Trophoblast cell (in vitro differentiated cells and primary cell): ENCODE data around the gene PLET1.
A peak's percentile ranks its signal among the peaks of the same experiment; 100 is the strongest.

Experiments used
- DNase-seq, 2 donors: peaks; one replicate each; pipeline ENCODE4 v3.0.0-alpha.2; 2016
- H2AFZ ChIP-seq: 2 replicates; pipeline ENCODE4 v1.6.1; 2013; ENCODE audit warnings: low read length, moderate library complexity, mild to moderate bottlenecking; ENCODE audit not compliant: insufficient read depth, poor library complexity
- H2AK5ac ChIP-seq: 2 replicates; pipeline ENCODE4 v1.6.1; 2013; ENCODE audit warnings: mild to moderate bottlenecking, low read length
- H2BK120ac ChIP-seq: 2 replicates; pipeline ENCODE4 v1.6.1; 2013; ENCODE audit warnings: low read length, mild to moderate bottlenecking, moderate library complexity; ENCODE audit not compliant: insufficient read depth, poor library complexity
- H2BK12ac ChIP-seq: 2 replicates; pipeline ENCODE4 v1.6.1; 2013; ENCODE audit warnings: mild to moderate bottlenecking, low read length, moderate library complexity
- H2BK5ac ChIP-seq: 2 replicates; pipeline ENCODE4 v1.6.1; 2013; ENCODE audit warnings: low read length, low read depth, moderate library complexity, mild to moderate bottlenecking; ENCODE audit not compliant: poor library complexity
- H3K14ac ChIP-seq: 2 replicates; pipeline ENCODE4 v1.6.1; 2013; ENCODE audit warnings: mild to moderate bottlenecking, low read length
- H3K18ac ChIP-seq: 2 replicates; pipeline ENCODE4 v1.6.1; 2013; ENCODE audit warnings: mild to moderate bottlenecking, low read length
- H3K23ac ChIP-seq: 2 replicates; pipeline ENCODE4 v1.6.1; 2013; ENCODE audit warnings: low read length
- H3K27ac ChIP-seq: 2 replicates; pipeline ENCODE4 v1.5.1; 2013; ENCODE audit warnings: low read depth, mild to moderate bottlenecking, inconsistent platforms, low read length, moderate library complexity
- H3K27me3 ChIP-seq: 2 replicates; pipeline ENCODE4 v1.6.1; 2013; ENCODE audit warnings: inconsistent platforms, mild to moderate bottlenecking, low read length, moderate library complexity; ENCODE audit not compliant: insufficient read depth
- H3K36me3 ChIP-seq, 2 experiments: 1 replicate in 1 of 2; 2 replicates in 1 of 2; pipeline ENCODE4 v1.6.1; 2013; ENCODE audit warnings: low read length in 2 of 2, mild to moderate bottlenecking in 2 of 2, moderate library complexity in 1 of 2; ENCODE audit not compliant: insufficient read depth in 2 of 2, control insufficient read depth in 1 of 2
- H3K4ac ChIP-seq: 2 replicates; pipeline ENCODE4 v1.6.1; 2013; ENCODE audit warnings: low read depth, mild to moderate bottlenecking, low read length, moderate library complexity
- H3K4me1 ChIP-seq, 2 experiments: 1 replicate in 1 of 2; 2 replicates in 1 of 2; pipeline ENCODE4 v1.6.1; 2013; ENCODE audit warnings: low read length in 2 of 2, mild to moderate bottlenecking in 2 of 2, moderate library complexity in 1 of 2; ENCODE audit not compliant: insufficient read depth in 2 of 2, control insufficient read depth in 1 of 2
- H3K4me2 ChIP-seq: 2 replicates; pipeline ENCODE4 v1.6.1; 2013; ENCODE audit warnings: inconsistent platforms, mild to moderate bottlenecking, low read length, moderate library complexity
- H3K4me3 ChIP-seq: 2 replicates; pipeline ENCODE4 v1.5.1; 2013; ENCODE audit warnings: mild to moderate bottlenecking, low read depth, low read length, inconsistent platforms
- H3K79me1 ChIP-seq: one replicate; pipeline ENCODE4 v1.6.1; 2013; ENCODE audit warnings: low read length
- H3K79me2 ChIP-seq: 2 replicates; pipeline ENCODE4 v1.6.1; 2013; ENCODE audit warnings: low read length, mild to moderate bottlenecking; ENCODE audit not compliant: control insufficient read depth, insufficient read depth, poor library complexity
- H3K9ac ChIP-seq: 2 replicates; pipeline ENCODE4 v1.6.1; 2013; ENCODE audit warnings: mild to moderate bottlenecking, low read length
- H3K9me3 ChIP-seq: 2 replicates; pipeline ENCODE4 v1.6.1; 2013; ENCODE audit warnings: low read depth, mild to moderate bottlenecking, control low read depth, inconsistent platforms, low read length; ENCODE audit not compliant: insufficient read depth
- H4K12ac ChIP-seq: 2 replicates; pipeline ENCODE4 v1.6.1; 2013; ENCODE audit warnings: low read depth, mild to moderate bottlenecking, low read length, moderate library complexity
- H4K8ac ChIP-seq: 2 replicates; pipeline ENCODE4 v1.6.1; 2013; ENCODE audit warnings: low read depth, mild to moderate bottlenecking, low read length, moderate library complexity
- H4K91ac ChIP-seq: one replicate; pipeline ENCODE4 v1.6.1; 2013; ENCODE audit warnings: low read depth, mild to moderate bottlenecking, low read length, moderate library complexity
- WGBS: extraction: QIAGEN DNeasy Blood & Tissue Kit; methylation state at CpG from one replicate; pipeline ENCODE4 v1.1.7; 2013; ENCODE audit warnings: missing lambda C conversion rate; ENCODE audit not compliant: insufficient read length, insufficient coverage; ENCODE audit errors: extremely low coverage; 5-methylcytosine and 5-hydroxymethylcytosine counted together

Gene PLET1

DNA sequence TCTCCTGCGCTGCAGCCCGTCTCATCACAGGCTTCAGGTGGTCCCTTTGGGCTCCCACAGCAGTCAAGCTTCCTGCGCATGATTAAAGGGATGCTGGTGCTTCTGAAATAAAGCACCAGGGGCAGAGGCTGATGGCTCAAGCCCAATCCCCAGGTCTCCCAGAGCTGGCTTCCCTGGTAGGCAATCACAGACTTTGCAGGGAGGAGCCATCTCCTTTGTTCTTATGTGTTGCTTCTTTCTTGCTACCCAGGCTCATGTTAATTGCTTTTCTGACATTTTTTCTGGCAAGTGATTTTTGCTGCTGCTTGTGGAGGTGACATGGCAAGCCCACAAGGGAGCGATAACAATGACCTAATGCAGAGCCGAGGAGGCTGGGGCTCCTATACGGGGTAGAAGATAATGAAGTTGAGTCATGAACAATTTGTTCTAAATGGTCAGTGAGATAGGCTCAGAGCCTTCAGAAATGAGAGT lies 25.2 kb upstream of the PLET1 start:
- WGBS = no CpG with 5 or more reads among the region's 6 CpGs
- DNase-seq = no peak
- no peak overlapping the region for H3K4ac ChIP-seq
- no peak overlapping the region for H2BK5ac ChIP-seq
- H4K8ac ChIP-seq = peak overlapping the region; percentile 13
- H3K9me3 ChIP-seq = peaks cover 3% of the 10 kb centered on the region
- H2AFZ ChIP-seq = no peak overlapping the region
- H3K27me3 ChIP-seq = no peaks in the 10 kb centered on the region
- peak overlapping the region; percentile 25 for H3K9ac ChIP-seq
- no peaks in the 10 kb centered on the region for H3K79me2 ChIP-seq
- H3K27ac ChIP-seq = no peak overlapping the region
- no peak overlapping the region for H2BK120ac ChIP-seq
- H3K36me3 ChIP-seq = no peaks in the 10 kb centered on the region
- no peak overlapping the region for H3K18ac ChIP-seq
- no peak overlapping the region for H3K23ac ChIP-seq
- H2BK12ac ChIP-seq = no peak overlapping the region
- H3K4me2 ChIP-seq = no peak overlapping the region
- no peak overlapping the region for H4K91ac ChIP-seq
- H4K12ac ChIP-seq = no peak overlapping the region
- H3K79me1 ChIP-seq = peaks cover 2% of the 10 kb centered on the region
- H2AK5ac ChIP-seq = no peak overlapping the region
- no peak overlapping the region for H3K4me3 ChIP-seq
- no peak overlapping the region for H3K14ac ChIP-seq
- peaks cover 7% of the 10 kb centered on the region in 2 experiments for H3K4me1 ChIP-seq

DNA sequence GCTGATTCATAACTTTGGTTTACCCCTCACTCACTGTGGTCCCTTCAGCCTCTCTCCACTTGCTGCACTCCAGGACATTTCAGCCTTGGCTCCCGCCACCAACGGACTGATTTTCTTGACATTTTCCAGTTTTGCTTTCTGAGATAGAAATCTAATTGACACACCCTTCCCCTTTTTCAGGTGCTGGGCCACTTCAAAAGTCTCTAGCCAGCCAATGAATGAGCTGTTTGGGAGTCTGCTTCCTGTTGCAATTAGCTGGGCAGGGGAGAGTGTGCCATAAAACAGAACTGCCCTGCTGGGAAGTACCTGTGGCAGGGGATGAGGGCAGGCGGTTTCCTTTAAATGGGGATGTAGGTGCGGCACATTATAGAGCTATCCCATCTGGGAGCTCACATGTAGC lies 21.1 kb upstream of the PLET1 start:
- H2BK5ac ChIP-seq = no peak overlapping the region

DNA sequence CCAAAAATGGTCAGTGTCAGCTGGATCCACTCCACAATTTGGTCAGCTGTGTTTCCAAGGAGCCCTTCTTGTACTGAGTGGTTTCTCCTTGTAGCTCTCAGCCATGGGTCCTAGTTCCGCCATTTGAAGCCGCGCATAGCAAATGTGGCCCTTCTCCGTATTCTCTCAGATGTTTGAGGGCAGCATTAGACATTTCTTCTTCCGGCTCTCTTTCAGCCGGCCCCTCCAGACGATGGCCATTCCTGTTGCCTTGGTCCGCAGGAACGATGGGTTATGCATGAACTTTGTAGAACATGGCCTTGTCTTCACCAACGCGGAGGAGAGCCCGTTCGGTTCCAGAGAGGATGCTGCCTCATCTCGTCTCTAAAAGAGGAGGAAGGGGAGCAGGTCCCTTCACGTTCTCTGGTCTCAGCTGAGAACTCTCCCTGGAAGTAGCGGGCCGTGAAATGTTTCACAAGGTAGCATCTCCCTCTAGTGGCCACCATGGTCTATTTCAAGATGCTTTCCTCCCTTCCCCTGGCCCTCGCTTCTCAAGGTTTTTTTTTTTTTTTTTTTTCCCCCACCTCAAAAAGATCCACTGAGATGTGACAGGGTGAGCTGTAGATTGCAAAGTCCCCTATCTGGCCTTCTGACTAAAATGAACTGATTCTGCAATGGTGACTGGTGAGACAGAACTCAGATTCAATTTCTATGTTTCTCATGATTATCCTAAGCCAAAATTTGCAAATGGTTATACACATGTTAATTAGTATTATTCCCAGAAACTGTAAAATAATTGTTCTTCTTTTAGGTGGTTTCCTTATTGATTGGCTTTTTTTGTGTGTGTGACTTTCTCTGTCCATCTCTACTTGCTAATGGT lies 19.8 kb upstream of the PLET1 start:
- no peak overlapping the region for H3K4ac ChIP-seq
- H2BK12ac ChIP-seq = peak overlapping the region; percentile 90
- peaks cover 8 to 21% of the 10 kb centered on the region in 2 experiments for H3K4me1 ChIP-seq
- peak overlapping the region; percentile 65 for H3K18ac ChIP-seq
- H3K27ac ChIP-seq = peak overlapping the region; percentile 10
- H4K12ac ChIP-seq = peak overlapping the region; percentile 59
- DNase-seq = peak; percentile 65 to 89
- H3K4me3 ChIP-seq = no peak overlapping the region
- peak overlapping the region; percentile 53 for H2BK5ac ChIP-seq
- H3K79me1 ChIP-seq = peaks cover 25% of the 10 kb centered on the region
- H3K9me3 ChIP-seq = peaks cover 3% of the 10 kb centered on the region
- H3K23ac ChIP-seq = no peak overlapping the region
- no peaks in the 10 kb centered on the region for H3K36me3 ChIP-seq
- H2AFZ ChIP-seq = peak overlapping the region; percentile 77
- H4K91ac ChIP-seq = peak overlapping the region; percentile 89
- H3K4me2 ChIP-seq = peak overlapping the region; percentile 61
- no peaks in the 10 kb centered on the region for H3K79me2 ChIP-seq
- H2BK120ac ChIP-seq = peak overlapping the region; percentile 73
- no peaks in the 10 kb centered on the region for H3K27me3 ChIP-seq
- H2AK5ac ChIP-seq = peak overlapping the region; percentile 35
- no CpG with 5 or more reads among the region's 18 CpGs for WGBS
- peak overlapping the region; percentile 50 for H4K8ac ChIP-seq
- H3K14ac ChIP-seq = peak overlapping the region; percentile 7
- H3K9ac ChIP-seq = no peak overlapping the region

More for the DNA sequence above, 21.1 kb upstream of the PLET1 start:
- peaks cover 18% of the 10 kb centered on the region for H3K79me1 ChIP-seq
- no CpG with 5 or more reads among the region's 4 CpGs for WGBS
- no peak overlapping the region for H2BK120ac ChIP-seq
- no peak for DNase-seq
- H3K27ac ChIP-seq = no peak overlapping the region
- no peak overlapping the region for H3K4ac ChIP-seq
- H3K4me2 ChIP-seq = no peak overlapping the region
- no peak overlapping the region for H2BK12ac ChIP-seq
- no peak overlapping the region for H4K8ac ChIP-seq
- peaks cover 13 to 19% of the 10 kb centered on the region in 2 experiments for H3K4me1 ChIP-seq
- no peak overlapping the region for H4K91ac ChIP-seq
- H3K18ac ChIP-seq = no peak overlapping the region
- no peak overlapping the region for H2AFZ ChIP-seq
- H4K12ac ChIP-seq = no peak overlapping the region
- H3K9ac ChIP-seq = no peak overlapping the region
- no peaks in the 10 kb centered on the region for H3K27me3 ChIP-seq
- no peak overlapping the region for H3K4me3 ChIP-seq
- H3K14ac ChIP-seq = no peak overlapping the region
- no peaks in the 10 kb centered on the region for H3K79me2 ChIP-seq
- H2AK5ac ChIP-seq = no peak overlapping the region
- H3K36me3 ChIP-seq = no peaks in the 10 kb centered on the region
- no peak overlapping the region for H3K23ac ChIP-seq
- peaks cover 3% of the 10 kb centered on the region for H3K9me3 ChIP-seq

DNA sequence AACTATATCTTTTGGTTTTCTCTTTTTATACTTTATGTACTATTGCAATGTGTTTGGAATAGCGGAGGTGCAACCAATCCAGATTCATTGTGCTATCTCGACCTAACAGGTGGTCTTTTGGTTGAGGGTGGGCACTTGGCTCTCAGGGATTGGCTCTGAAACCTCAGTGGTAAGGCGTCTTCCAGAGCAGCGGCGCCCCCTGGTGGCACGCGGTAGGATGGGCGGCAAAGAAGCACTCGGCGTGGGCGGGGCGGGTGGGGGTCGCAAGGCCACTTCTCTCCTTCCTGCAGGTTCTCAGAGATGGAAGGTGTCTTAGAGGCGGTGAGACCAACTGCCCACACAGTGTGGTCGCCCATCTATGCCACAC lies 19.2 kb upstream of the PLET1 start:
- Histone ChIP-seq H3K9ac (no peak overlapping the region), H4K8ac (peak overlapping the region; percentile 50), H3K27ac (no peak overlapping the region), H2BK120ac (peak overlapping the region; percentile 95), H2AFZ (peak overlapping the region; percentile 77), H2AK5ac (peak overlapping the region; percentile 35), H3K14ac (peak overlapping the region; percentile 7), H2BK5ac (peak overlapping the region; percentile 53), H3K18ac (peak overlapping the region; percentile 65), H3K9me3 (peaks cover 3% of the 10 kb centered on the region), H3K4ac (no peak overlapping the region), H4K91ac (peak overlapping the region; percentile 89), H3K4me2 (peak overlapping the region; percentile 61), H3K36me3 (no peaks in the 10 kb centered on the region), H3K79me2 (no peaks in the 10 kb centered on the region), H3K4me1 (peaks cover 8 to 21% of the 10 kb centered on the region in 2 experiments), H3K27me3 (no peaks in the 10 kb centered on the region), H3K4me3 (no peak overlapping the region), H3K23ac (no peak overlapping the region), H2BK12ac (peak overlapping the region; percentile 90), H4K12ac (peak overlapping the region; percentile 59), H3K79me1 (peaks cover 27% of the 10 kb centered on the region)
- WGBS = no CpG with 5 or more reads among the region's 15 CpGs
- DNase-seq = peak; percentile 28 to 73
